GM20431 (cell line): Measurements from ENCODE around the gene ZBTB3.
"Not testable (repeated sequence)": the region's sequence is repeated elsewhere in the genome, so short reads cannot be mapped to it uniquely, and the experiment has no call there.

Experiments
- in situ Hi-C: fragments of 300-500 bp; cut with MseI, MboI; formaldehyde crosslinking; loops from one replicate; pipeline ENCODE4 v1.15.0; 2020; ENCODE audit warnings: low sequenced_read_pairs; ENCODE audit not compliant: unreplicated experiment

ZBTB3 gene

DNA sequence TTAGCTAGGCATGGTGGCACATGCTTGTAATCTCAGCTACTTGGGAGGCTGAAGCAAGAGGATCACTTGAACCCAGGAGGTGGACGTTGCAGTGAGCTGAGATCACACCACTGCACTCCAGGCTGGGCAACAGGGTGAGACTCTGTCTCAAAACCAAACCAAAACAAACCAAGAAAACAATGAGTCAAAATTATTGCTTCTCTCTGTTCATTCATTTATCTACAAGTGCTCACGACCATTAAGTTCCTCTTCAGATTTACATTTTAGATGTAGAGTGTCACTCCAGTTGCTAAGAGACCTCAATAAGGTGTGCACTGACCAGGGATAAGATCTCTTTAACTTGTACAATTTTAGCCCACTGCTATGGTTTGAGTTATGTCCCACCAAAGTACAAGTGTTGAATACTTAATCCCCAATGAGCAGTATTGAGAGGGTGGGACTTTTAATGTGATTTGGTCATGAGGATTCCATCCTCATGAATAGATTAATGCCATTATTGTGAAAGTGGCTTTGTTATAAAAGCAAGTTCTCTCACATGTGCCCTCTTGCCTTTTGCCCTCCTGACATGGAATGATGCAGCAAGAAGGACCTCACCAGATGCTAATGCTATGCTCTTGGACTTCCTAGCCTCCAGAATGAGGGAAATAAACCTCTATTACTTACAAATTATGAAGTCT is 34.5 kb downstream of the ZBTB3 start:
- in situ Hi-C loops, result no loop called here

DNA sequence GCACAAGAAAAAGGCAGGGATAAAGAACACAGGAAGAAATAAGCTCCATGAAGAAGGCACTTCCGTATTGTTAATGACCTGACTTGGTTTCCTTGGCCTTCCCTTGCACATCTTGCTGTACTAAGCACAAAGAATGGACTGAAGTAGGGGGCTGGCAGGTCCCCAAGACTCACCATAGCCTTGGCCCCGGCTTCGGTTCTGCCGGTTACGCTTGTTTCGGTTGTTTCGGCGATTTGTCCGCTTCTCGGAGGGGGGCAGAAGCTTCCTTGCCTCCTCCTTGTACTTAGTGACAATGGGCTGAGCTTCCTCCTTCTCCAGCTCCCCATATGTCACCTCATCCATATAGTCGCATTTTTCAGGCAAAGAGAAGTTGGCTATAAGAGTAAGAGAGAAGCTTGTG is 37.1 kb downstream of the ZBTB3 start:
- in situ Hi-C loops, result no loop called here

DNA sequence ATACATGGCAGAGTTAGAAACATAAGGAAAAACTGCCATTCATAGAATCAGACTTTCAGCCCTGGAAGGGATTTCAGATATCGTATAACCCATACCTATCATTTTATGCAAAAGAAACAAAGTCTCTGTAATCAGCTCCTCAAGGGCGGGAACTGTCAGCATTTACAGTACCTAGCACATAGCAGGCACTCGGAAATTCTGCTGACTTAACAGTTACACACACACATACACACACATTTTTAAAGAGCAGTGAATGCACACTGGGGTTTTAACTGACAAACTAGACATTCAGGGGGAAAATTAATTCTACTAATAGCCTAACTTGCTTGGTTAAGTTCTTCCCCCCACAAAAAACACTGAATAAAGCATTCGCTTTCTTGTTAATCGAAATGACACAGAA is 37.8 kb downstream of the ZBTB3 start:
- in situ Hi-C loops, result no loop called here

DNA sequence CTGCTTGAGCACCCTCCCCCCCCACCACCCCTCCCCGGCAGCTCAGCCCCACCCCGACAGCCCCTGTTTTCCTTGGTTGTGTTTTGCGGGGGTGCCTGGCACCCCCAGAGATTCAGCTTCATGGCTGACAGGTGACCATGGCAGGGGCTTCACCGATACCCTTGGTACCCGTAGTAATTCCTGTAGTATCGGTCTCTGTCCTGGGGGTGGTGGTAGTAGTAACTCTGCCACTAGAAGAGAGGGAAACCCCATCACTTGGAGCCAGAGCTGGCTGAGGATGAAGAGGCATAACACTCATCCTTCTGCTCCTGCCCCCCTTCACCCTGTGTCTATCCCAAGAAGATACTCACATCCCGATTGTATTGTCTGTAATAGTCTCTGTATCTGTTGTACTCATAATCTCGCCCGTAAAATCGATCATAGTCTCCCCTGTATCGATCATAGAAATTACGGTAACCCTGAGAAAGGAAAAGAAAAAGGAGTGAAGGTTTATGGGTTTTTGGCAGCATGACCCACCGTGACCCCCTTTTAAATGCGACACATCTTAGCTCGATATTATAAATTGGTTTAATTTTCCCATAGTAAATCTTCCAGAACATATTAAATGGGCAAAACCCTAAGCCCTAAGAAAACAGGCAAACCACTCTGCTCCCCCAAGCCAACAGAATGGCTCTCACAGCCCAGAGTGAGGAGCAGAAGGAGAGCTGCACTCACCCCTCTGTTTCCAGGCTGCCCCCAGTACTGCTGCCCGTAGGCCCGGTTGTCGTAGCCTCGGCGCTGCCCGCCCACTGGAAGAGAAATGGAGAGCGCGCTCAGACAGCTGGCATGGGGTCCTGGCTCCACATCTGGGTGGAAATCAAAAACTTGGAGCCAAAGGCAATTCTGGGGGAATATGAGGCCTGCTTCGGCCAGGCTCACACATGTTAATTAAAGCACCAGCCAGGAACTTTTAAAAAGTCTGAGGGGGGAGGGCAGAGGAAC is 38.5 kb downstream of the ZBTB3 start:
- in situ Hi-C loops, result no loop called here

DNA sequence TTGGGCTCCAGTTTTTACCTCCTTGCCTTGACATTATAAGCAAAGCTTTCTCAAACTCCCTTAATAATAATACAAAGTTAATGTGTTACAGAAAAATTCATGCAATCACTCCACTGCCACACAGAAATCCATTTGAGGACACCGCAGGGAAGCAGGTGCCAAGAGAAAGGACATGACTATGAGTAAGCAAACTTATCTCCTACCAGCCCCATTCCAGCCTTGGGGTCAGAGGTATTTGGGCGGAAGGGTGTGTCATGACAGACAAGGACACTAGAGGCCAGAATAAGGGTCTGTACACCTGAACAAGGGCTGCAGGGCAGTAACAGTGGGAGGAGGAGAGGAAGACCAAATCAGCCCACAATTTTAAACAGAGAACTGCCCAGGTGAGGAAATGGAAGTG is 40.6 kb downstream of the ZBTB3 start:
- in situ Hi-C loops, result no loop called here

DNA sequence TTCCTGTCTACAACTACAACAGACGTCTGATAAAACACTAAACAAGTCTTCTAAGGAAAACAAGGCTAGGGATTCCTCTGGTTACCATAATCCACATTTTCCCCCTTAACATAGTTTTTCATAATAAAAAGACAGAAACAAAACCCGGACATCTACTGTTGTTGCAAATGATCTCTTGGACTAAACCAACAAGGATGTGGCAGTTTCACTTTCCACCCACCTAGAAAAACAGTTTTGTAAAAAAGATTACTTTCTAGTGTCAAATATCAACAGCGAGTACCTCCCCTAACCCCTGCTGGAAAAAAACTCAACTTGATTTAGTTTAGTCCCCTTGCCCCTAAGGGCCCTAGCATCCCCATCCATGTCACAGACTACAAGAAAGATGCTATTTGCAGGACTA is 41.1 kb downstream of the ZBTB3 start:
- in situ Hi-C loops, result no loop called here

DNA sequence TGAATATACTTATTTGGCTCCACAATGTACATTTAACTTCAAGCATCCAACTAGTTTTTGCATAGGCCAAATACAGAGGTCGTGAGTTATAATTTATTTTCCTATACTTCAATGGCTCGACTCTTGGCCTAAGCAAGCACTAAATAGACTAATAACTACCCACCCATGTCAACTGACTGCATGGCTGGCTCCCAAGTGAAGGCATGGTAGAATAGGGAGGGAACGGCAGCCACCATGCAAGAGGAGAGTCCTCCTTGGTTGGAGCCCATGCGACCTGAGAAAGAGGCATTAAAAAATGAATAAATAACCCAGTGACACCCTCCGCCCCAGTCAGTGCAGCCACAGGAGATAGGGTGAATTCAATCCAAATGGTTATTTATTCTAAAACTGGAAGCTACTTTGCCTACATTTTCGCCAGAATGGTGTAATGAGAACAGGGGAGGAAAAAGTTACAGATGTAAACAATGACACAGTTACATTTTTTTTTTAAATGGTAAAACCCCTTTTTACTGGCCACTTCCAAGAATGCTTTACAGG is 41.6 kb downstream of the ZBTB3 start:
- in situ Hi-C loops, result no loop called here

DNA sequence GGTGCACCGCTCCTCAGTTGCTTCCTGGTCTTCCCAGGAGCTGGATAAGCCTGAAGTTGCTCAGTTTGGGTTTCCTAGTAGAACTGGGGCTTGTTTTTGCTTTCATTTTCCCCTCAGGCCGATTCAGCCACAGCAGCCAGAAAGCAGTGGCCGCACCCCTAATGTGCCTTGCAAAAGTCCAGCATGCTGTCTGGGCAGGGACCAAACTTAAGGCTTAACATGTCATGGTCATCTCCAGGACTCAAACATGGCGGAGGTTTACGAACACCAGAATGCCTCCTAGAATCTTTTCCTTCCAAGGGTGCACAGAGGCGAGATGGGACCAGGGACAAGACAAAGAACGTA is 44.0 kb downstream of the ZBTB3 start:
- in situ Hi-C loops, result no loop called here

DNA sequence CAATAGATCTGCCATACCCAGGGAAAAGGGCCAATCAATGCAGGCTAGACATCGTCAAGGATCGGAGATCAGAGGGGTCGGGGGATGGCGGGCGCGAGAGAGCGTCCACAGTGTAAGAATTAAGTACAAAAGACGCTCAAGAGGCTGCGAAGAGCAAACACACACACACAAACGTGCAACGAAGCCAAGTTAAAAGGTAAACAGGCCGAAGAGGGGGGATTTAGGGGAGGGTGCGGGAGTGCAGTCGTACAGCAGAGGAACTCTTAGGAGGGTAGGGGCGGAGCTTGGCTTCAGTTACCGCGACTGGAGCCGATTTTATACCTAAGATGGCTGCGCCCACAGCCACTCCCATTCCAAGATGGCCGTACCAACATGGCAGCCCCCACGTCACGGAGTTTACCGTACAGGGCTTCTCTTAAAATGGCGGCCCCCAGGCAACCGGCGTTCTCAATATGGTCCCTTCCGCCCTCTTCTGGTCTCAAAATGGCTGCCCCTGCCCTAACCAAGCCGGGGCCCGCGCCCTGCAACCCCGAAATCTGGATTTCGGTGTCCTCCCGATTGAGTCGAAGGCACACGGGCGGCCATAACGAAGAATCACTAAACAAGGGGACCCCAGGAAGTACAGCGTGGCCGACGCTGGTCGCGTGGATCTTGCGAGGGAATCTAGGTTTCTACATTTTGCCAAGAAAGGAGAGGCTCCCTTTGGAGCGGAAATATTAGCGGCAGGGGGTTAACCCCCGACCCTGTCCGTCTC is 44.5 kb downstream of the ZBTB3 start:
- in situ Hi-C loops, result no loop called here

DNA sequence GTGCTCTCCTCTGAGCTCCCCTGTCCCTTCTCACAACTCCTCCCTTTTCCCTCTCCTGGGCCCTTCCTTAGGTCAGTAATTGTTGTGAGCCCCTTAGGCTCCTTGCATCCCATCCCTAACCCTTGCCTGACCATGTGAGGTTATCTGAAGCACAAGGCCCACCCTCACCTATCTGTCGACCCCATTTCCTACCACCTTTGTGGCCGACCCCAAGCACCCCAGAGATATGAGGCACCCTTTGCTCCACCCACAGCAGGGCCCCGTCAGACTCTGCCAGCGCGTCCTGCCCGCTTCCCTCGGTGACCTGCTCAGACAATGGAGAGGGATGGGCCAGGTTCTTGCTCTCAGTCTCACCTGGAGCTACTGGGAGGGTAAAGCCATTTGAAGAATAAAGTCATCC is 45.2 kb downstream of the ZBTB3 start:
- in situ Hi-C loops, result no loop called here

DNA sequence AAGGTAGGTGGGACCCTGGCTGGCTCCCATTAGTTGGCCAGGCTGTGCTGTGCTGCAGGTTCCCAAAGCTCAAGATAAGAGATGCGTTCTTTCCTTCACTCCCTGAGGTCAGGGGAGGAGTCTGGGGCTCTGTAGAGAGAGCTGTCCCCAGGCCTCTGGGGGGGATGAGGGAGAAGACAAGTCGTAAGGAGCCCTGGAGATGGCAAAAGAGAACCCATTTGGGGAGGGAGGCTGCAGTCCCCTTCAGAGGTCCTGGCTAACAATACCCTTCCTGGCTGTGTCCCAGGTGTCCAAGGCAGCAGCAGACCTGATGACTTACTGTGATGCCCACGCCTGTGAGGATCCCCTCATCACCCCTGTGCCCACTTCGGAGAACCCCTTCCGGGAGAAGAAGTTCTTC is 45.6 kb downstream of the ZBTB3 start:
- in situ Hi-C loops, result no loop called here

DNA sequence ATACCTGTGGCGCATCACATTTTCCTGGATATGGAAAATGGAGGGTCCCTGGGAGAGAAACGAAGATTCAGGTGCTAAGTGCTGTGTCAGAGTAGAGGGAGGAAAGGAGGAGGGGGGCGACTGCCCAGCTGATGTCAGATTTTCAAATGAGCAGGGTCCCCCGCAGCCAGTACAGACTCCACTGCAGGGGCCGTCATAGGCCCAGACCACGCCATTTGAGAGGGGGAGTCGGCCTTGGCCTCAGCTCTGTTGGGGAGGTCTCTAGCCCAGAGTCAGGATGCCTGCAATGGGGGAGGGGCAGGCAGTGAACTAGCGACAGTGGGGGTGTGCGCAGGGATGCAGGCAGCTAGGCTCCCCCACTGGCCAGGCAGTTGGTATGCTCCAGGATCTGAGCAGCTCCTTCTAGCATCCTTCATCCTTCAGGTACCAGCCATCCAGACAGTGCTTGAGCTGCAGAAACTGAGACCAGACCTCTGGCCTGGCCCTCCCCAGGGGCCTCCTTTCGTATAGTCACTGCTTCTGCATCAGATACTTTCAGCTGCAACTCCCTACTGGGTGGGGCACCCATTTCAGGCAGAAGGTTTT is 46.6 kb downstream of the ZBTB3 start, which contains the start of the genes BSCL2 and GNG3:
TSS of gene BSCL2 (minus strand) at position 148 of the 585 bp plus-strand sequence. CDS start 229 bp downstream, outside the sequence.
TSS of gene GNG3 (plus strand) at position 400 of the 585 bp plus-strand sequence. CDS start 620 bp downstream, outside the sequence.
- in situ Hi-C loops, result no loop called here

DNA sequence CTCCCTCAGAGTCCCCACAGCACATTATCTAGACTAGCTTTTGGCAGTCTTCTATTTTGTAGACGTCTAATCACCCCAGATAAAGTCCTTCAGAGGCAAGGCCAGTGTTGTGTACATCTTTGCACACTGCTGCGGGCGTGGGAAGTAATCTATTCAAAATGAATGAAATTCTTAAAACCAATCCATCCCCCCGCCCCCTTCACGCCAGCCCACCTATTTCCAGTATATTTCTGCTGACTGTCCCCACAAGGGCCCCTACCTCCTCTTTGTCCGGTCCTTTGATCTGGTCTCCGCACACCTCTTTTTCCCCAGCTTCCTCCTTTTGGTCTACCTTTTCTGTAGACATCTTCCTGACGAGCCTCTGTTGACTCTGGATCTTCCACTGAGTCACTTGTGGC is 47.1 kb downstream of the ZBTB3 start:
- in situ Hi-C loops, result no loop called here

DNA sequence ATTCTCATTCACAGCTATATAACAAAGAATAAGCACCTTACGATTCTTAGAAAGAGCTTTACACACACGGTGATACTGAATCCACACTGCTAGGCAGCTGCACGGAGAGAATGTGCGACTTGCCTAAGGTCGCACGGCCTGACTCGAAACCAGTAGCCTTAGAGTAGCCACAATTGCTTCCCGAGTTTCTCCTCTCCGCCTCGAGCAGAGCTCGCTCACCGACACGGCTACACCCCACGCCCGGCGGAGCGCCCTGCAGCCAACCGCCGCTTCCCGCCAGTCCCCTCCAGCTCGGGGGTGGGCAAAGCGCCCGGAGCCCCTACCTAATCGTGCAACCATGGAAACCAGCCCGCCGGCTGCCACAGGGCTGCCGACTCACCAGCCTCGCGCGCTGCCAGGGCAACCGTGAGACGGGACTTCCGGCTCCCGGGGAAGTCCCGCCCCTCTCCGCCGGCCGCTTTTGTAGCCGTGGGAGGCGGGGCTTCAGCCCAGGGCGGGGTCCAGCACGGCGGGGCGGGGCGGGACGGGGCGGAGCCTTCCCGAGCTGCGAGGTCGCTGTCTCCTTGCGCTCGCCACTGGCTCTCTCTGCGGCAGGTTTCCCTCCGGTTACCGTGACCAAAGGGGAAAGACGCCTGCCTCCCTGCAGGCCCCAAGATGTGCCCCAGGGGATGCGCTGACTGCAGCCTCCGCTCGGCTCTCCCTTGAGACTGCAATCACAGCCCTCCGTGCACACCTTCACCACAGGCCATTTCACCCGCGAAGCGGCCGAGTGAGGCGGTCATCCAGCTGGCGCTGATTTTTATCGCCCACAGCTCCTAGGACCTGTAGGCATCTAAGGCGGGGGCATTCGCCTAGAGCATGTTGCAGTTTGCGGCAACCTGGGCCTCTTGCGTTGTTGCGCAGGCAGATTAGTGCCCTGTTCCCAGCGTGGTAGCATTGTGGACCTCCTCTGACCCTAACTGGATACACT is 47.8 kb downstream of the ZBTB3 start:
- in situ Hi-C loops, result no loop called here

DNA sequence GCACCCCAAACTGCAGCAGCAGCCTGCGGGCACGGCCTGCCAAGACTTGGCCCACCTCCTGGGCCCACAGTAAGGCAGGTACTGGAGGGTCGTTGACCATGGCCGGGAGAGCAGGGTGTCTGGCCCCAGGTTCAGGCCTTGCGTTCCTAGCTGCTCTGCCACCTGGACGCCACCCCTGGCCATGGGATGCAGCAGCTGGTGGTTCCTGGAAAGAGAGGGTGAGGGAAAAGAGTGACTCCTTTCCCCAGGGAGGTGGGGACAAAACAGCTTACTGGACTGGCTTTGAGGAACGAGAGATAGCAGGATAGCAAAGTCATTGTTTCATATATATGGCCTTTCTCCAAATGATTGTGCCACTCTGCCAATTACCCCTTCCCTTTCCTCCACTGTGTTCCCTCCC is 48.5 kb downstream of the ZBTB3 start:
- in situ Hi-C loops, result no loop called here

DNA sequence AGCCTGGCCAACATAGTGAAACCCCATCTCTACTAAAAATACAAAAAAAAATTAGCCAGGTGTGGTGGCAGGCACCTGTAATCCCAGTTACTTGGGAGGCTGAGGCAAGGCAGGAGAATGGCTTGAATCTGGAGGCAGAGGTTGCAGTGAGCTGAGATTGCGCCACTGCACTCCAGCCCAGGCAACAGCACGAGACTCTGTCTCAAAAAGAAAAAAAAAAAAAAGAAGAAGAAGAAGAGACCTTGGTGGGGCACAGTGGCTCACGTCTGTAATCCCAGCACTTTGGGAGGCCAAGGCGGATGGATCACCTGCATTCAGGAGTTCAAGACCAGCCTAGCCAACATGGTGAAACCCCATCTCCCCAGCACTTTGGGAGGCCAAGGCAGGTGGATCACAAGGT is 50.0 kb downstream of the ZBTB3 start:
- in situ Hi-C loops, result not testable (repeated sequence)

DNA sequence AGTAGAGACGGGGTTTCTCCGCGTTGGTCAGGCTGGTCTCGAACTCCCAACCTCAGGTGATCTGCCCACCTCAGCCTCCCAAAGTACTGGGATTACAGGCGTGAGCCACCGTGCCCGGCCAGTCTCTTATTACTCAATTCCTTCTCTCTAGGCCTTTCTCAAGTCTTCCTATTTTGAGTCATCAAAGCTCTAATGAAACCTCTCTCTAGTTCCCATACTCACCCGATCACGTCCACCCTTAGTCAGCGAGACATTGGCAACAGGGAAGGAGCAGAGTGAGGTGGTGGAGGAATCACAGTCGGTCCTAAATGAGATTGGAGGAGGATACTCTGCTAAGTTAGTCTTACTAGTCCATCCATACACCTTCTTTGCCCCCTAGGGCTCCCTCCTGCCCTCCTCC is 51.7 kb downstream of the ZBTB3 start:
- in situ Hi-C loops, result no loop called here
